OCI-LY7 (cell line): ENCODE results near the gene DGCR2. TPM values are rescaled to one million over a fixed set of nuclear protein-coding genes. Genes with fewer than 3 reads are reported as not detected.
A peak's percentile ranks its signal among the peaks of the same experiment; 100 is the strongest.

ENCODE experiments used
- BruUV-seq: library from RNA; stranded (reverse); fragments of 400-500 nt; replicated peaks from 2 replicates; lab custom pipeline; 2021; lab: Mats Ljungman, UMichigan
- CTCF ChIA-PET: fragments of 300-600 bp; sonication (Branson Sonifier 250); formaldehyde crosslinking; loops from one replicate; lab custom pipeline; 2022; ENCODE audit warnings: antibody characterized with exemption; ENCODE audit not compliant: unreplicated experiment; lab: Charles Lee
- POLR2A ChIA-PET: fragments of 300-600 bp; sonication (Branson Sonifier 250); formaldehyde crosslinking; loops from one replicate; lab custom pipeline; 2022; ENCODE audit warnings: antibody characterized with exemption; lab: Charles Lee
- DNase-seq: peaks from one replicate; pipeline ENCODE4 v3.0.0-alpha.2; 2015; ENCODE audit warnings: low spot score
- H2AFZ ChIP-seq: fragments of 200-600 bp; sonication (generic), shearing (Covaris generic); 2 replicates; pipeline ENCODE4 v1.6.1; 2014; ENCODE audit warnings: mild to moderate bottlenecking, antibody characterized with exemption, low read length, moderate library complexity
- H3K27ac ChIP-seq: fragments of 200-600 bp; sonication (generic); 2 replicates; pipeline ENCODE4 v1.5.1; 2014; ENCODE audit warnings: mixed run types, low read depth, mild to moderate bottlenecking, moderate library complexity, low read length, inconsistent platforms; ENCODE audit not compliant: poor library complexity, severe bottlenecking
- H3K36me3 ChIP-seq: fragments of 200-600 bp; sonication (generic); 2 replicates; pipeline ENCODE4 v1.6.1; 2014; ENCODE audit warnings: mild to moderate bottlenecking, antibody characterized with exemption, low read length, moderate library complexity, mixed read lengths; ENCODE audit not compliant: insufficient read depth
- H3K4me1 ChIP-seq: fragments of 200-600 bp; sonication (generic); 2 replicates; pipeline ENCODE4 v1.5.1; 2014; ENCODE audit warnings: mild to moderate bottlenecking, low read length; ENCODE audit not compliant: insufficient read depth, poor library complexity, severe bottlenecking
- H3K4me2 ChIP-seq: fragments of 200-600 bp; sonication (generic); 2 replicates; pipeline ENCODE4 v1.6.1; 2014; ENCODE audit warnings: mild to moderate bottlenecking, low read length
- H3K4me3 ChIP-seq: fragments of 200-600 bp; sonication (generic); 2 replicates; pipeline ENCODE4 v1.5.1; 2014; ENCODE audit warnings: mild to moderate bottlenecking, low read depth, low read length; ENCODE audit not compliant: poor library complexity, severe bottlenecking
- H3K79me2 ChIP-seq: fragments of 200-600 bp; sonication (generic); 2 replicates; pipeline ENCODE4 v1.6.1; 2016; ENCODE audit warnings: low read depth, mild to moderate bottlenecking, low read length, moderate library complexity, mixed read lengths; ENCODE audit not compliant: insufficient read depth
- H3K9me2 ChIP-seq: fragments of 200-600 bp; sonication (generic); 2 replicates; pipeline ENCODE4 v1.6.1; 2016; ENCODE audit warnings: mild to moderate bottlenecking, low read length, mixed read lengths; ENCODE audit not compliant: insufficient read depth
- H3K9me3 ChIP-seq: fragments of 200-600 bp; sonication (generic); 2 replicates; pipeline ENCODE4 v1.6.1; 2014; ENCODE audit warnings: mild to moderate bottlenecking, mixed run types, low read length, mixed read lengths
- H4K20me1 ChIP-seq: fragments of 200-600 bp; sonication (generic); 2 replicates; pipeline ENCODE4 v1.6.1; 2014; ENCODE audit warnings: mild to moderate bottlenecking, antibody characterized with exemption, low read length, moderate library complexity, mixed read lengths; ENCODE audit not compliant: insufficient read depth
- EZH2phosphoT487 ChIP-seq: fragments of 200-600 bp; sonication (generic); IDR thresholded peaks from 2 replicates; pipeline ENCODE4 v1.6.1; 2018; ENCODE audit warnings: low read depth, borderline replicate concordance, mild to moderate bottlenecking, mixed run types, antibody characterized with exemption, low read length, moderate library complexity, mixed read lengths
- intact Hi-C: fragments of 100-400 bp; cut with micrococcal nuclease; formaldehyde crosslinking; loops from one replicate; pipeline ENCODE4 v1.10.0; 2022; ENCODE audit not compliant: unreplicated experiment
- total RNA-seq, 2 experiments: library from RNA; depleted of rRNA in 1 of 2; stranded (reverse); fragments of >200 nt in 1 of 2; shearing (Covaris generic) in 1 of 2; gene quantifications; 2 replicates each; pipeline ENCODE4 v1.2.3, GENCODE V29; 2014 to 2022
- TF ChIP-seq, protein P1 (sequence below): fragments of 200-600 bp; sonication (generic); conservative IDR thresholded peaks from 2 replicates; pipeline ENCODE4 v1.5.1; 2014; ENCODE audit warnings: mild to moderate bottlenecking, antibody characterized with exemption, low read length, moderate library complexity, mixed read lengths

The DGCR2 gene
- total RNA-seq, 2 experiments from 2014 or later: 27.6 to 29.7 TPM

DNA sequence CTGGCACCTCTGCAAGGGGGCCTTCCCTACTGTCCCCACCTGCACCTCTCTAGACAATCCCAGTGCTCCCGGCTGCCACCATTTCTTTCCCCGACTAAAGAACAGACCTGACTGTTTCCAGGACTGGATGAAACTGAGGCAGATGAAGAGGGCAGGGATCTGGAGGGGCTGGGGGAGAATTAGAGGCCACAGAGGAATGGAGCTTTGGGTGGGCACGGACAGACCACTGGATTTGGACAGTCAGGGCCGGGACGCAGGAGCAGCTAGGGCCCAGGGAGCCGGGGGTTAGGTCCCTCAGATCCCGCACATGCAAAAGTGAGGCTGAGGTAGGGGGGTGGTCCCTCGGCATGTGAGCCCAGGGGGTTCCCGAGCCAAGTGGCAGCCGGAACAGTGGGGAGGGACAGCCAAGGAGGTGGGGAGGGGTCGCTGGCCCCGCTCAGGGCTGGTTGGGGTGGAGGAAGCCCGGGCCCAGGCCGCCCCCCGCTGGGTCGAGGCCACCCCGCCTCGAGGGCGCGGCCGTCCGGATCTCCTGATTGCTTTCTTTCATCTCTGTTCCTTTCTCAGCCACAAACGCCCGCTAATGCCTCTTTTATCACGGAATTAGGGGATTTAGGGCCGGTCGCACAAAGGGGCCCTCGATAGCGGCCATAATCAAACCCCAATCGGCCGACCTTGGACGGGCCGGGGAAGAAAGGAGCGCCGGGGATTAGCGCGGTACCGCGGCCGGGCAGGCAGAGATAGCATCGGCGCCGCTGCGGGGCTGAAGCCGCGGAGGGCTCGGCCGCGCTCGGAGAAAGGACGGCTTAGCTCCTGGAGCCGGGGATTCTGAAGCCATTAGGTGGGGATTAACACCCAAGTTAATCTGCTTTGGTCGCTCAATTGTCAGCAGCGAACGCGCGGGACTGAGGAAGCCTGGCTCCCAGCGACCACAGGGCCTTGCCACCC, 47.1 kb upstream of the DGCR2 start:
- no peak for DNase-seq
- H3K4me2 ChIP-seq: no peak overlapping the region
- no peak overlapping the region for H3K4me3 ChIP-seq
- no peak overlapping the region for H3K27ac ChIP-seq
- CTCF ChIA-PET: no interaction called here
- peaks cover 21% of the 10 kb centered on the region for H3K4me1 ChIP-seq
- no peaks in the 10 kb centered on the region for H3K36me3 ChIP-seq
- no peaks in the 10 kb centered on the region for H3K9me3 ChIP-seq
- TF ChIP-seq, protein P1, sequence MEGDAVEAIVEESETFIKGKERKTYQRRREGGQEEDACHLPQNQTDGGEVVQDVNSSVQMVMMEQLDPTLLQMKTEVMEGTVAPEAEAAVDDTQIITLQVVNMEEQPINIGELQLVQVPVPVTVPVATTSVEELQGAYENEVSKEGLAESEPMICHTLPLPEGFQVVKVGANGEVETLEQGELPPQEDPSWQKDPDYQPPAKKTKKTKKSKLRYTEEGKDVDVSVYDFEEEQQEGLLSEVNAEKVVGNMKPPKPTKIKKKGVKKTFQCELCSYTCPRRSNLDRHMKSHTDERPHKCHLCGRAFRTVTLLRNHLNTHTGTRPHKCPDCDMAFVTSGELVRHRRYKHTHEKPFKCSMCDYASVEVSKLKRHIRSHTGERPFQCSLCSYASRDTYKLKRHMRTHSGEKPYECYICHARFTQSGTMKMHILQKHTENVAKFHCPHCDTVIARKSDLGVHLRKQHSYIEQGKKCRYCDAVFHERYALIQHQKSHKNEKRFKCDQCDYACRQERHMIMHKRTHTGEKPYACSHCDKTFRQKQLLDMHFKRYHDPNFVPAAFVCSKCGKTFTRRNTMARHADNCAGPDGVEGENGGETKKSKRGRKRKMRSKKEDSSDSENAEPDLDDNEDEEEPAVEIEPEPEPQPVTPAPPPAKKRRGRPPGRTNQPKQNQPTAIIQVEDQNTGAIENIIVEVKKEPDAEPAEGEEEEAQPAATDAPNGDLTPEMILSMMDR: no peak
- TF ChIP-seq EZH2phosphoT487: no peak
- BruUV-seq: no TSS peak
- H3K79me2 ChIP-seq: peaks cover 23% of the 10 kb centered on the region
- no peak overlapping the region for H2AFZ ChIP-seq
- intact Hi-C loops: no loop called here
- no peaks in the 10 kb centered on the region for H3K9me2 ChIP-seq
- POLR2A ChIA-PET: no interaction called here
- 0 out of 2 replicates have a peak, but pooled peaks cover 5% of the 10 kb centered on the region for H4K20me1 ChIP-seq

DNA sequence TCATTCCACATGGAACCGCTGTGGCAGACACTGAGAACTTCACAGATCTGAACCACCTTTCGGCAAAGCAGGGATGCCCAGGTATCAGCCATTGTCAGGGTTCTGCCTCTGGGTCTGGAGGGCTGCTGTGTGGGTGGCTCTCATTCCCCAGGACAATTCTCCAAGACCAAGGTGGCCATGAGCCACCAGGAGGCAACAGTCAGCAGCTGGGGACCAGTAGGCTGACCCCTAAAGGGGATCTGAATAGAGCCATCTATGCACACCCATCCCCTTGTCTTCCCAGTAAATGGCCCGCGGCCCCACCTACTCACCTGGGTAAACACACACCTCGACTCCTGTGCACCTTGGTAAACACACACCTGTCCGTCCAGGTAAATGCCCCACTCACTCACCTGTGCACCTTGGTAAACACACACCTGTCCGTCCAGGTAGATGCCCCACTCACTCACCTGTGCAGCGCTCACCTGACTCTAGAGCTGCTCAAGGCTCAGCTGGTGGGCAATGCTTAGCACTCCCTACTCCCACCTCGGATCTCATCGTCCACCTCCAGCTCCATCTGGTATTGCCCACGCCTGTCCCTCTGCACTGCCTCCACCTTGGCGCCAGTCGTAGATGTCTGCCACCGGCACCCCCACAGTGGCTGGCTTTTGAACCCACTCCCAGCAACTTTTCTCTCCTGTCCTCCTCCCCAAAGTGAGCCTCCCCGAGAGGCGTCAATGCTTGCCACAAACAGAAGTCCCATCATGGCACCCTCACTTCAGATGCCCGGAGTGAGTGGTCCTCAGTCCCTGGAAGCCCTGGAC, 46.1 kb upstream of the DGCR2 start:
- no peak for DNase-seq
- Histone ChIP-seq H3K4me3 (no peak overlapping the region), H4K20me1 (0 out of 2 replicates have a peak, but pooled peaks cover 5% of the 10 kb centered on the region), H3K4me1 (peaks cover 11% of the 10 kb centered on the region), H3K79me2 (peaks cover 17% of the 10 kb centered on the region), H2AFZ (no peak overlapping the region), H3K9me2 (no peaks in the 10 kb centered on the region), H3K36me3 (no peaks in the 10 kb centered on the region), H3K4me2 (no peak overlapping the region), H3K27ac (no peak overlapping the region), H3K9me3 (no peaks in the 10 kb centered on the region)
- intact Hi-C loops: no loop called here
- ChIA-PET POLR2A (no interaction called here), CTCF (no interaction called here)
- TF ChIP-seq EZH2phosphoT487: no peak
- TF ChIP-seq, protein P1: 0 out of 2 replicates have a peak, but pooled peaks have one; percentile 11
- no TSS peak for BruUV-seq
